Urothelium cell line (cell line): Measurements from ENCODE around the gene LIMD2.

Experiments
- DNase-seq: peaks from one replicate; pipeline ENCODE4 v3.0.0; 2011; ENCODE audit warnings: low spot score, mixed read lengths
- FAIRE-seq: peaks from 2 replicates; lab custom pipeline; 2011; peaks lifted over from hg19 to GRCh38; lab: Jason Lieb, UNC

Gene LIMD2

DNA sequence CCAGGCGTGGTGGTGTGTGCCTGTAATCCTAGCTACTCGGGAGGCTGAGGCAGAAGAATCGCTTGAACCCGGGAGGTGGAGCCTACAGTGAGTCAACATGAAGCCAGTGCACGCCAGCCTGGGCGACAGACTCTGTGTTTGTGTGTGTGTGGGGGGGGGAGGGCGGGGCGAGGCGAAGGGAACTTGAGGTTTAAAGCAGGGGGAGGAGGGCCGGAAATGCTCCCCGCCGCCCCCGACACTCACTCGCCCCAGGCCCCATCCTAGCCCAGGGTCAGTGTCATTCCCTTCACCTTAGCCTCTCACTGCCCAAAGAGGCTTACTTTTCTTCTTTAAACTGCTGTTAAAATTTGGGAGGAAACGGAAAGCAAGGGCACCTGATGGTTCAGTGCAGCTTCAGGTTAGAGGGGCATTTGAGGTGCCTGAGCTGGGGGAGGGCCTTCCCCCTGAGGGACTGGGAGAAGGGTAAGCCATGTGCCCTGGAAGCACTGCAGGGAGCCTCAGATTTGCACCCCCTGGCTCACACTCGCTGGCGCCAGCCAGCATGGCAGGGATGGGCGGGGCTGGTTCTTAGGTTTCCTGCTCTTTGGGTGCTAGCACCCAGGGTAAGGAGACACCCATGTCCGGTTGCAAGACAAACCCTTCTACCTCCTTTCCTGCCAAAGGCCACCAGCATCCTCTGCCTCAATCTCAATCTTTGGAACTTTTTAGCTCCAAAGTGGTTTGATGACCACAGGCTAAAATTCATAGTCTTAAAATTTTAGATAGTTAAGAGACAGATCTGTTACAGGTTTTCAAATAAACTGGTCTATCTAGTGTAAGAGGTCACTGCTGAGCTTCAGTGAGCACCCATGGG lies 2.2 kb upstream of the LIMD2 start:
- FAIRE-seq: no peak

DNA sequence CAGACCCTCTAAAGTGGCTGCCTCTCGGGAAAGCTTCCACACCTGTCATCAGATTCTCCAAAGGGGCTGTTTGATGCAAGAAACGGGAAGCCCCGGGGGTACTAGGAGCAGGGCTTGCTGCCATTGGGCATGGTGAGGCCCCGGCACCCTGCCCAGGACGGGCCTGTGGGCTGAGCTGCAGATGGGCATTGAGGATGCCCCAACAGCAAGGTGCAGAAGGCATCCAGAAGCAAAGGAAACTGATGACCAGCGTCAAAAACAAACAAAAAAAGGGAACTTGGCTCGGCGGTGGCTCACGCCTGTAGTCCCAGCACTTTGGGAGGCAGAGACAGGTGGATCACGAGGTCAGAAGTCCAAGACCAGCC lies 1.5 kb upstream of the LIMD2 start:
- DNase-seq (no peak), FAIRE-seq (no peak)

More for the DNA sequence above, 2.2 kb upstream of the LIMD2 start:
- no peak for DNase-seq

DNA sequence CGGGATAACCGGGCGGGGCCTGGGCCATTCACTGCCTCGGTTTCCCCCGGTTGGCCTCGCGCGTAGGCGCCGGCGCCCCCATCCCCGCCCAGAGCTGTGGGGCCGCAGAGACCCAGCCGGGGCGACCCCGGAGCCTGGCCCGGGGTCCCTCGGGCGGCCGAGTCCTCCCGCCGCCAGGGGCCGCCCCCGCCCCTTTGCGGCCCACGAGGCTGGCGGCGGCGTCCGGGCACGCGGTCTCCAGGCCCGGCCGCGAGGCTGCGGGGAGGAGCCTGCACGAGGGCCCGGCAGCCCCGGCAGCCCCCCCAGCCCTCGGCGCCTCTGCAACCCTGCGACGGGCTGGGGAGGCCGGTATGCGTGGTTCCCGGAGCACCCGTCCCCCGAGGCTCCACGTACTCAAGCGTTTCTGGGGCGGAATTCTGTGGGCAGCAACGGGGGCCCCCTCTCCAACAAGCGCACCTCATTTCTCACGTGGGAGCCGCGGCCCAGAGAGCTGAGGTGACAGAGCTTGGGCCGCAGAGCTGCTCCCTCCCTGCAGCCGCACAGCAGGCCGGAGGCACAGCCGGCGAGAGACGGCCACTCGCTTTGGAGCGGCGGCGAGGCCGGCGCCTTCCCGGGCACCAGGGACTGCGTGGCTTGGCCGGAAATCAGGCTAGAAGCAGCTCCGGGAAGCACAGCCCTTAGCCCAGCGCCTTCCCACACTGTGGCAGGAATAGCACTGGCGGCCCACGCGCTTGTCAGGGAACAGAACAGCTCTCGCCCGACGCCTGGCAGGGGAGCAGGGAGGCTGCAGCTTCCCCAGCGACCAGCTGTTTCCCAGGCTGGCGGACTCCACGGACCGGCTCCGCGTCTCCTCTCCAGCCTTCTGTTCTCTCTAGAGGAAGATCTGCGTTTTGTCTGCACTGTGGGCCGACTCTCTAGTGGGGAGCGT lies 867 bp upstream of the LIMD2 start:
- DNase-seq (no peak), FAIRE-seq (peak; percentile 61)

DNA sequence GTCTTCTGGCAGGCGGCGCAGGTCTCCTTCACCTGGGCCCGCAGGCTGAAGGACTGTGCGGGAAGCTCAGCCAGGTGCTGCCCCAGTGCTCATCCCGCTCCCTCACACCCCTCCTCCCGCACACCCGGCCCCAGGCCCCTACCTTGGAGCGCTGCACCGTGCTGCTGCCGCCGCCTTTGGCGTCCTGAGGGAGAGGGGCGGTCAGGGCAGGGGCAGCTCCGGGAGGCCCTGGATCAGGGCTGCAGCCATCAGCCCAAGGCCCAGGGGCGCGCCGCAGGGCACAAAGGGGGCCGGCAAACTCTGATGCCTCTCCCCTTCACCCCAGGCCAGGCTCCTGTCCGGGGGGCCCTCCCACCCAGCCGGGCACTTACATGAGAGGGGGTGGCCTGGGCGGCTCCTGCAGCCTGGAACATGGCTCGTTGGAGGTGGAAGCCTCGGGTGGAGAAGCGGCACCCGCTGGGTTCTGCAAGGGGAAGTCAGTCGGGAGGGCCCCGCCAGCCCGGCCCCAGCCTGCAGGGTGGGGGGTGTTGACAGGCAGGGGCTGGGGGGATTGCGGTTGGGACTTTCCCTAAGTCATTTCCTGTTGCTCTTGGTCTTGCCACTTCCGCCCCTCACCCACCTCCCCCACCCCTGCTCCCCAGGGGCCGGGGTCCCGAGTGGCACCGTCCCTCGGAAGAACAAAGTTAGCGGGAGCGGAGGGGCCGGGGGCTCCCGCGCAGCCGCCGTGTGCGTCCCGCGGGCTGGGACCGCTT lies 863 bp downstream of the LIMD2 start:
- peak; percentile 65 for DNase-seq
- FAIRE-seq: peak; percentile 32

DNA sequence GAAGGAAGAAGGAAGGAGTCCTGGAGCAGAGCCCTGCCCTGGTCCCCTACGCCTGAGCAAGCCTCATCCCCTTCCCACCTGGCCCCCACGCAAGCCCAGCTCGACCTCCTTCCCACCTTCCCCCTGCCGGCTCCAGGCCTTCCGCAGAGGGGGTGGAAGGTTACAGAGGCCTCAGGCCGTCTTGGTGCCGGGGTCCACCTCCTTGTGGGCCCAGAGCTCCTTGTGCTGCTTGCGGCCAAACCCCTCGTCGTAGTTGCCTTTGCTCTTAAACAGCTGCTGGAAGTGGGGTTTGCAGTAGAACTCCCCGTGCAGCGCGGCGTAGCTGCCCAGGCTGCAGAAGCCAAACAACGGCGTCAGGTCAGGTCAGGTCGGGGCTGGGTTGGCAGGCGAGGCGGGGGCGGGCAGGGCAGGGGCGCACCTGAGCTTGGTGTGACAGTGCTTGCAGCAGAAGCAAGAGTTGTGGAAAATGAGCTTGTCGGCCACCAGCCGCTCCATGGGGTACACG lies 1.5 kb downstream of the LIMD2 start:
- DNase-seq (no peak), FAIRE-seq (no peak)

DNA sequence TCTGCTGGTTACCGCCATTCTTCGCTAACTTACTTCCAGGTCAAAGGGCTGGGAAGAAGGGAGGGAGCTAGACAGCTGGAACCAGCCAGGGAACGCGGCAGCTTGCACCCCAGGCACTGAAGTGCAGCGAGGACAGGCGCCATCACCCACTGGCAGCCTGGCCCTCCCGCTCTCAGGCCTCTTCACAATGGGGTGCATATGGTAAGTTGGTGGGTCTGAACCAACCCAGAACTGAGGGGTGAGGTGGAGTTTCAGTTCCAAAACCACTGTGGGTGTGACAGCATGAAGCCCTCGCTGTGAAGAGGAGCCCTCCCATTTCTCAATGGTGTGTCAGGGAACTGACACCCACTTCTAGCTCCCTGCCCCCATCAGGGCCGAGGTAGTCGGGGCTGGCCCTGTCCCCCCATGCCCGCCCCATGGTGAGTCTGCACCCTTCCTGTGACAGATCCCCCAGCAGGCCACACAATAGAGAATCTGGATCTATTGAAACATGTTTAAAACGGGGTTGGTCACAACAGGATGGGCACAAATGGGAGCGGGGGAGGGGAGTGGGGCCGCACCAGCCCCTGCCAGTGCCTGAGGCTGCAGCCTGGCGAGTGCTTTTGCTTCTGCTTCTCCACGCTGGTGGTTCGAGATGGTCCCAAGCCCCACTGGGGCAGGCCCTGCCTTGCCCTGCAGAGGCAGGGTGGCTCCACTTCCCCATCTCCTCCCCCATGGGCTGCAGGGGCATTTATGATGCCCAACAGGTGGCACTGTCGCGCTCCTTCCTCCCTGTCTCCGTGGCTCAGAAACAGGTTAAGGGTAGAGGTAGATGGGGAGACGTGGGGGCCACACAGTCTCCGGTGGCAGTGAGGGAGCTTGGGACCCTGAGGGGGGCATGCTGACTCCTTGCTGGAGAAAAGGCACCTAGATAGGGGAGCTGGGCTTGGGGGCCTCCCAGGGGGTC lies 2.3 kb downstream of the LIMD2 start:
- peak; percentile 75 for DNase-seq
- FAIRE-seq: peak; percentile 85

DNA sequence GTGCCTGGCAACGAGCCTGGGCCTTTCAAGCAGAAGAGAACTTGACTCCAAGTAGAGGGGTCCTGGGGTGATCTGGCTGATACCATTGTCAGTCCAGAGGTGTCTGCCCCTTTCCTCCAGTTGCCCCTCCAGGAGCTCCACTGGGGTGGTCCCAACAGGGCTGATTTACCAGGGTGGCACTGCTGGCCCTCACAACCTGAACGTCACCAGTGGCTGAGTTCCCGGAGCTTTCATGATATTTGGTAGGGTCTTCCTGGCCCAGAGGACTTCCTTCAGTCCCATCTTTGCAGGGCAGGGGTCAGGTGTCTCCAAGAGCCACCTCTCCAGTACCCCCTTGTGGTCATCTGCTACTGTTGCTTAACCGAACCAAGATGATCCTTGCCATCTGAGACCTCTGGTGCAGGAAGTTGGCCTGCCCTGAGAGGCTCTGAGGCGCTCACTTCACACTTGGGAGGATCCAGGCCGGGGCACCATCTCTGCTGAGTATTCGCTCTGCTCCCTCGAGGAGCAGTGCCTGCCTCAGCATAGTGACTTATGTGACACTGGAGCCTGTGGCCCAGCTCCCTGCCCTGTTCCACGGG lies 3.5 kb downstream of the LIMD2 start:
- DNase-seq: peak; percentile 49
- FAIRE-seq: peak; percentile 85

DNA sequence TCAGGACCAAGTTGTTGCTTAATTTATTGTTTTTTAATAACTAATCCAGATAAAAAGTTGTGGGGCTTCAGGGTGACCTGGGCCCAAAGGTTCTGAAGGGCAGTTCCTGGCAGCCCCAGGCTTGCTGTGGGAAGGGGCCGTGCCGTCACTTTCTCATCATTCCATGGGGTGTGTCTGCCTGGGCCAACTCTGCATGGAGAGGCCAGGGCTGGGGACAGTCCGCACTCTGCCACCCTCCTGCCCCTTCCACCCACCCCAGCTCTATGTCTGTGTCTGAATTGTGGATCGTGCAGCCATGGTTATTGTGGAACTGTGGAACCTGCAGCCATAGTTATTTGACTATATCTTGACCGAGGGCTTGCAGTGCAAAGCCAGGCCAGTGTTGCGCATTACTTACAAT lies 4.0 kb downstream of the LIMD2 start:
- no peak for DNase-seq
- FAIRE-seq: peak; percentile 53

DNA sequence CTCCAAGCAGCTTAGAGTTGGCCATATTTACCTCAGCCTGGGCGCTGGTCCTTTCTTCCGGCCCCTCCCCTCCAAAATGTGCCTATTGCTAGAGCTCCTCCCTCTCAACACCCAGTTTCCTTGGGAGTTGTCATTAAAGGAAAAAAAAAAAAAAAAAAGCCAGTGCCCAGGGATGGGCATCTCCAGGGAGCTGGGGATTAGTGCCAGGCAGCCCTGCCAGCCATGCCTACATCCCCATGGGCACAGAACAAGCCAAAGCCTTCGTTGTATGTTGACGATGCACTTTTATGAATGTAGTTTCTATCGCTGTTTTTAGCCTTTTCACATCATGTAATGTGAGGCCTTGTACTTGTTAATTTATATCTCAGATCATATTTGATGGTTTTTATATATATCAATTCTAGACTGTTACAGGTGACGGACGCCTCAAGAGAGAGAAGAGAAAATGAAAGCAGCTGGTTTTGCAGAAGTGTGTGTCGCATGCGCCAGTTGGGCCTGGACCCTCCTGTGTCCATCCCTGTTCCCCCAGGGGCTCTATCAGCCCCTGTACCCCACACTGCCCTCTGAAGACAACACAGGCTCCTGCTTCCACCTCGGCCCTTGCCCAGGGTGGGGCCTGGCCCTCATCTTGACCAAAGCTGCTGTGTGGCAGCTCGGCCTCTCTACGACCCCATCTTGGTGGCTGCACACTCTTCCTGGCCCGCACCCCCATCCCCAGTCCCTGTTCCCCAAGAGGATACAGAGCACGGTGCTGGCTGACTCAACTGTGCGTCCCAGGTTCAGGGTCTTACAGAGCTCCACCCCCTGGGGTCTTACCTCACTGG lies 4.8 kb downstream of the LIMD2 start:
- no peak for FAIRE-seq
- no peak for DNase-seq

DNA sequence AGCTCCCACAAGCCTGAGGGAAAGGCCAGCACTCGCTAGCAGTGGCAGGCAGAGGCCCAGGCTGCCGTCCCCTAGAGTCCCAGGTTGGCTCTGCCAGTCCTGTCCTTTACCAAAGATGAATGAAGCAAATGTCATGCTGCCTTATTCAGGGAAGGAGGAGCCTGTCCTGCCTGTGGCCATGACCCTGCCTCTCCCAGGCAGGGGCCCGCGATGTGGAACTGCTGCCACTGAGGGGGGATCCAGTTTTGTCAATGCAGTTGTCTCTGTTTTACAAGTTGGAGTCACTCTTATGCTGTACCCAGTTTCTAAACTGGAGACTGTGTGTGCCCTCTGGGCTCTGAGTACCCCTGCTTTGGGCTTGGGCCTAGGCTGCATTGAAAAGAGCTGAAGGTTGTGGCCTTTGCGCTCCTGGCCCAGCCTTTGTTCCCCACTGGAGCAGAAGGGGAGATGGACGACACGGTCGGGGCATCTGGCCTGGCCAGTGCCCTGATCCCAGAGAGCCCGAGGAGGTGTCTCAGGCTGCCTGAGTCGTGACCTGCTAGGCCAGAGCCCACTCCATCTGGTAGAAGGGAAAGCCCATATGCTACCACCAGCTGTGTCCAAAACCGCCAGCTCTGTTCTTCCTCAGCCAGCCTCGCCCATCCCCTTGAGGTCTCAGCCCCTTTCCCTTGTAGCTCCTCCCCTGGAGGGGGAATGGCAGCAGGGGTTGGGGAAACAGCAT lies 5.5 kb downstream of the LIMD2 start:
- FAIRE-seq: no peak
- no peak for DNase-seq

DNA sequence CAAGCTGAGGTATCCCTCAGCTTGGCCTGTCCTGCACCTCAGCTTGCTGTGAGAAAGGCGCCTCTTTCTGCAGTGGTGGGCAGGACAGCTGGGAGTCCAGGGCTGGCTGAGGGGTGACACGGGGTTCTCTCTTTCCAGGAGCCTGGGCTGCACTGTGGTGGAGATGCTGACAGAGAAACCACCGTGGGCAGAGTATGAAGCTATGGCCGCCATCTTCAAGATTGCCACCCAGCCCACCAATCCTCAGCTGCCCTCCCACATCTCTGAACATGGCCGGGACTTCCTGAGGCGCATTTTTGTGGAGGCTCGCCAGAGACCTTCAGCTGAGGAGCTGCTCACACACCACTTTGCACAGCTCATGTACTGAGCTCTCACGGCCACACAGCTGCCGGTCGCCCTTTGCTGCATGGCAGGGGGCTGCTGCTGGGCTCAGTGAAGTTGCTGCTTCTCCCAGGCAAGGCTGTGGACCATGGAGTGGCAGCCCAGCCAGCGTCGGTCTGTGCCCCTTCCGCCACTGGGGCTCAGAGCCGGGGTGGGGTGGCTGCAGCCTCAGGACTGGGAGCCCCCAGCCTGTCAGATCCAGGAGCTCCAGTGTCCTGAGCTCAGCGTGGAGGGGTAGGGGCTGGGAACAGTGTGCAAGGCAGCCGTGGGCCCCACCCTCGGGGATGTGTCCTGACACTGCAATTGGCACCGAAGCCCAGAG lies 6.4 kb downstream of the LIMD2 start:
- FAIRE-seq: no peak
- DNase-seq: no peak

DNA sequence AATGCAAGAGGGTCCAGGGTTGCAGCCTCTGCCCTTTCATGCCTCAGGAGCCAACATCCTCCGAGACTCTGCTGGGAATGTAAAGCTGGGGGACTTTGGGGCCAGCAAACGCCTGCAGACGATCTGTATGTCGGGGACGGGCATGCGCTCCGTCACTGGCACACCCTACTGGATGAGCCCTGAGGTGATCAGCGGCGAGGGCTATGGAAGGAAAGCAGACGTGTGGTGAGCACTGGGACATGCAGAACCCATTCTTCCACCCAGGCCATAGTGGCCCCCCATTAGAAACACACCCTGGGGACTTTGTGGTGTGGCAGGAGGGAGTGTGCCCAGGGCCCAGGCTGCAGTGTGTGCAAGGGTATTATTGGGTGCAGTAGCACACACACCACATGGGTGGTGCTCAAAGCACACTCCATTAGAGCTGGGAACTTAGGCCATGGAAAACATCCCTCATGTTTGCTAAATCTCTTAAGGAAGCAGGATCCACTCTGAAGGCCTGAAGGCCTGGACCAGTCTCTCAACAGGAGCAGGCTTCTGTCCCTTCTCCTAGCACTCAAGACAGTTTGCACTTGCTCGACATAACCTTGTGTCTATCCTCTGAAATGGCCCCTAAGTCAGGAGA lies 7.6 kb downstream of the LIMD2 start:
- DNase-seq (no peak), FAIRE-seq (no peak)

DNA sequence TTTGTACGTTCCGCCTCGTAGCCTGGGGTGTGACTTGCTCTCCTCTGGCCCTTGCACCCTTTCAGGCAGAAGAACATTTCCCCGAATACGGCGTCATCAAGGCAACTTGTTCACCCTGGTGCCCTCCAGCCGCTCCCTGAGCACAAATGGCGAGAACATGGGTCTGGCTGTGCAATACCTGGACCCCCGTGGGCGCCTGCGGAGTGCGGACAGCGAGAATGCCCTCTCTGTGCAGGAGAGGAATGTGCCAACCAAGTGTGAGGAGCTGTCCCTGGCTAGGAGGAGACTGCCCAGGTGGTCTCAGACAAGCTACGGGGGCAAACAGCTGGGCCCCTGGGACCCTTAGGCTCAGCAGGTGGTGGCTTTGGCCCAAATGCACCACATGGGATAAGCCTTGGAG lies 10.4 kb downstream of the LIMD2 start:
- no peak for DNase-seq
- FAIRE-seq: no peak

DNA sequence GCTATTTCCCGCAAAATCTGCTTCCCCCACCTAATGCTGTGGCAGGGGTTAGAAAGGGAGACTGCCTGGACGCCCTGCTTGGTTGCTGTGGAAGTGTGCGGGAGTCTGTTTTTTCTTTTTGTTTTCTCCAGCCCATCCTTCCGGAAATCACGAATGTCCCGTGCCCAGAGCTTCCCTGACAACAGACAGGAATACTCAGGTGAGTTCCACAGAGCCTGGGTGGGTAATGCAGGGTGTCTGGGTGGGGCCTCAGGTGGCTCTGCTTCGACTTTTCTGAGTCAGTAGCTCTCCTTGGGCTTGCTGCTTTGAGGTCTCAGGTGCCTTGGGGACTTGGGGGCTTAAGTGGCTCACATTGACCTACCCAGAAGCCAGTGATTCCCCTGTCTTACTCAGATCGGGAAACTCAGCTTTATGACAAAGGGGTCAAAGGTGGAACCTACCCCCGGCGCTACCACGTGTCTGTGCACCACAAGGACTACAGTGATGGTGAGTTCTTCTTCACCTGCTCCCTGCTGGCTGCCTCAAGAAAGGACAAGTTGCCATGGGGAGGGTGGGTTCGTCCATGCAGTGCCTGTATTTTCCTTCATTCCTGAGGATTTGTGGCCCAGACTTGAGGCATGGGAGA lies 11.4 kb downstream of the LIMD2 start:
- DNase-seq (no peak), FAIRE-seq (no peak)

DNA sequence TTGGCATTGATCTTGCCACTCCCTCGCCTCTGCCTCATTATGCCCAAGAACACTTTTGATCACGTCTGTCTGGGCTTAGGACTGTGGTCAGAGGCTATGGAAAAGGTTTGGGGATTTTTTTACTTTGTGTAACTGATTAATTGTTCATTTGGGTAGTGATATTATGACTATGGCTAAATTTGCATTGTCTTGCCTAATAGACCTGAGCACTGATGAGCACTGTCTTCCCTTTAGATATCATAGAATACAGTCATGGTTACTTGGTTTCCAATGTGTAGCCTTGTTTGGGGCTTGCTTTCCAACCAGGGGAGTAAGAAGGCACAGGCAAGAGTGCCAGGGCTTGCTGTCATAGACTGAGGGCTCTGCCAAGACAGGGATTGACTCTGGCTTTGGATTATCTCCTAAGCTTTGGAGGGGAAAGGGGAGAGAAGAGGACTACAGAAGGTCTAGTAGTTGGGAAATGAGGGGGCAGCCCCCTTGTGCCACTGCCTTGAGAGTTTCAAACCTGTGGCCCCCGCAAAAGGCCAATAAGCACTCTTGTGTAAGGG lies 13.7 kb downstream of the LIMD2 start:
- no peak for FAIRE-seq
- DNase-seq: no peak

DNA sequence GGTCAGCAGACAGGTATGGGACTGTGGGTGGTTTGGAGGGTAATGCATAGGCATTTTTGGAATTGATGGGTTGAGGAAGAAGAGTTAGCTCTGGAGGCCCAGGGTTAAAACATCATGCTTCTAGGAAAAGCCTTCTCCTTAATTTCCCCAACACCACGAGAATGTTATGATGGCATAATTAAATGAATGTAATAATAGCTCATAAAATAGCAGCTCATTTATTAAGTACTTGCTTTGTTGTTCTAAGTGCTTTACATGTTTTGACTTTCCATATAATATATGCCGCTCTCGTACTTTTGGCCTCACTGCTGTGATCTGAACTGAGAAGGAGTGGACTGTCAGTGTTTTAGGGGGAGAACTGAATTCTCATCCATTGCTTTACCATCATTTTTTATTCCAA lies 14.3 kb downstream of the LIMD2 start:
- DNase-seq (no peak), FAIRE-seq (no peak)
